GM23338 (cell line): ENCODE data around the gene HOXA2. TPM values are rescaled to one million over a fixed set of nuclear protein-coding genes. Genes with fewer than 3 reads are reported as not detected.

Source experiments
- ATAC-seq: fragments of 200-7000 bp; cut with Tn5 transposase; 3 replicates; pipeline ENCODE4 v1.9.1; 2020
- DNase-seq: peaks from one replicate; pipeline ENCODE4 v3.0.0-alpha.2; 2015; ENCODE audit warnings: low spot score
- H2AFZ ChIP-seq: fragments of 200-600 bp; sonication (generic); 2 replicates; pipeline ENCODE4 v1.8.0; 2016; ENCODE audit warnings: antibody characterized with exemption, mild to moderate bottlenecking, moderate library complexity
- H3F3A ChIP-seq: fragments of 200-600 bp; sonication (generic); replicated peaks from 2 replicates; pipeline ENCODE4 v1.8.0; 2017; ENCODE audit warnings: antibody characterized with exemption, mixed run types, low read depth
- H3K27ac ChIP-seq: fragments of 200-600 bp; sonication (generic); 2 replicates; pipeline ENCODE4 v1.6.1; 2016; ENCODE audit warnings: low read depth
- H3K27me3 ChIP-seq: fragments of 200-600 bp; sonication (generic); 2 replicates; pipeline ENCODE4 v1.8.0; 2016; ENCODE audit warnings: mild to moderate bottlenecking, mixed run types, moderate library complexity; ENCODE audit not compliant: insufficient read depth
- H3K36me3 ChIP-seq: fragments of 200-600 bp; sonication (generic); 2 replicates; pipeline ENCODE4 v1.8.0; 2016; ENCODE audit warnings: mild to moderate bottlenecking; ENCODE audit not compliant: insufficient read depth
- H3K4me1 ChIP-seq: fragments of 200-600 bp; sonication (generic); 2 replicates; pipeline ENCODE4 v1.8.0; 2016; ENCODE audit warnings: mild to moderate bottlenecking, moderate library complexity; ENCODE audit not compliant: insufficient read depth
- H3K4me2 ChIP-seq: fragments of 200-600 bp; sonication (generic); 2 replicates; pipeline ENCODE4 v1.7.1; 2017; ENCODE audit warnings: mixed run types
- H3K4me3 ChIP-seq: fragments of 200-600 bp; sonication (generic); 2 replicates; pipeline ENCODE4 v1.6.1; 2016; ENCODE audit warnings: mixed run types
- H3K79me2 ChIP-seq: fragments of 200-600 bp; sonication (generic); replicated peaks from 2 replicates; pipeline ENCODE4 v1.8.0; 2017; ENCODE audit warnings: mild to moderate bottlenecking; ENCODE audit not compliant: insufficient read depth
- H3K9me2 ChIP-seq: fragments of 200-600 bp; sonication (generic); 2 replicates; pipeline ENCODE4 v1.8.0; 2017; ENCODE audit not compliant: insufficient read depth
- H4K20me1 ChIP-seq: fragments of 200-600 bp; sonication (generic); replicated peaks from 2 replicates; pipeline ENCODE4 v1.8.0; 2017; ENCODE audit warnings: mild to moderate bottlenecking; ENCODE audit not compliant: insufficient read depth
- H3K27ac Mint-ChIP-seq: 2 replicates; pipeline ENCODE4 v1.8.0; 2020; ENCODE audit warnings: inconsistent platforms, mild to moderate bottlenecking, moderate library complexity, mixed read lengths
- H3K27me3 Mint-ChIP-seq: 3 replicates; pipeline ENCODE4 v1.8.0; 2022; ENCODE audit warnings: low read depth, mild to moderate bottlenecking, moderate library complexity, mixed read lengths, inconsistent platforms; ENCODE audit not compliant: insufficient read depth, poor library complexity
- H3K36me3 Mint-ChIP-seq: 3 replicates; pipeline ENCODE4 v1.8.0; 2021; ENCODE audit warnings: low read depth, mild to moderate bottlenecking, inconsistent platforms, moderate library complexity, mixed read lengths
- H3K4me1 Mint-ChIP-seq: 3 replicates; pipeline ENCODE4 v1.8.0; 2020; ENCODE audit warnings: mild to moderate bottlenecking, inconsistent platforms, mixed read lengths
- H3K4me3 Mint-ChIP-seq: 3 replicates; pipeline ENCODE4 v1.8.0; 2021; ENCODE audit warnings: moderate library complexity, mild to moderate bottlenecking, inconsistent platforms, mixed read lengths
- H3K9me3 Mint-ChIP-seq: 3 replicates; pipeline ENCODE4 v1.8.0; 2020; ENCODE audit warnings: moderate library complexity, mild to moderate bottlenecking, inconsistent platforms, mixed read lengths
- CREB1 ChIP-seq: fragments of 250-450 bp; sonication (Bioruptor Pico); IDR thresholded peaks from 2 replicates; pipeline ENCODE4 v1.5.0; 2020; ENCODE audit warnings: low read depth, mild to moderate bottlenecking, moderate library complexity
- EZH2 ChIP-seq: fragments of 200-600 bp; sonication (generic); IDR thresholded peaks from one replicate; pipeline ENCODE4 v1.8.0; 2017; ENCODE audit warnings: antibody characterized with exemption, mild to moderate bottlenecking, low read depth; ENCODE audit not compliant: unreplicated experiment
- EZH2phosphoT487 ChIP-seq: fragments of 200-600 bp; sonication (generic); IDR thresholded peaks from one replicate; pipeline ENCODE4 v1.8.1; 2018; ENCODE audit warnings: antibody characterized with exemption; ENCODE audit not compliant: unreplicated experiment
- NANOG ChIP-seq: IDR thresholded peaks from 2 replicates; pipeline ENCODE4 v1.6.1; 2016; ENCODE audit warnings: antibody characterized with exemption, borderline replicate concordance
- POLR2AphosphoS5 ChIP-seq: IDR thresholded peaks from 2 replicates; pipeline ENCODE4 v1.6.1; 2016; ENCODE audit warnings: antibody characterized with exemption, low read depth
- STAT1 ChIP-seq: IDR thresholded peaks from one replicate; pipeline ENCODE4 v1.6.1; 2016; ENCODE audit warnings: antibody characterized with exemption; ENCODE audit not compliant: unreplicated experiment
- ZNF114 ChIP-seq: fragments of 250-450 bp; sonication (Bioruptor Pico); IDR thresholded peaks from 2 replicates; pipeline ENCODE4 v1.5.0; 2020; ENCODE audit warnings: mild to moderate bottlenecking, moderate library complexity
- ZNF331 ChIP-seq: fragments of 250-450 bp; sonication (Bioruptor Pico); IDR thresholded peaks from 2 replicates; pipeline ENCODE4 v1.5.0; 2020; ENCODE audit warnings: low read depth, mild to moderate bottlenecking, moderate library complexity
- polyA plus RNA-seq: library from polyadenylated mRNA; unstranded; fragments of >200 nt; fragmentation: Nextera tagmentation; extraction: Ambion mirVana; gene quantifications from 2 replicates; pipeline ENCODE4 v1.2.1, GENCODE V29; 2016
- total RNA-seq: library from RNA; depleted of rRNA; stranded (reverse); fragments of >200 nt; shearing (Covaris generic); gene quantifications from 2 replicates; pipeline ENCODE4 v1.2.3, GENCODE V29; 2014
- TF ChIP-seq, protein P1 (sequence below): IDR thresholded peaks from one replicate; pipeline ENCODE4 v1.6.1; 2018; ENCODE audit warnings: antibody characterized with exemption; ENCODE audit not compliant: unreplicated experiment
- TF ChIP-seq, protein P2 (sequence below): IDR thresholded peaks from 2 replicates; pipeline ENCODE4 v1.6.1; 2016; ENCODE audit warnings: antibody characterized with exemption
- TF ChIP-seq, protein P3 (sequence below), 2 experiments: fragments of 200-600 bp in 1 of 2; sonication (generic) in 1 of 2; conservative IDR thresholded peaks; 2 replicates each; pipeline versions ENCODE4 v1.5.1 to v1.6.1; 2016 to 2017; ENCODE audit warnings: antibody characterized with exemption in 2 of 2, low read depth in 2 of 2, mild to moderate bottlenecking in 2 of 2, moderate library complexity in 1 of 2

HOXA2 gene
- total and polyA plus RNA-seq, 2 experiments from 2014 or later = not detected

DNA sequence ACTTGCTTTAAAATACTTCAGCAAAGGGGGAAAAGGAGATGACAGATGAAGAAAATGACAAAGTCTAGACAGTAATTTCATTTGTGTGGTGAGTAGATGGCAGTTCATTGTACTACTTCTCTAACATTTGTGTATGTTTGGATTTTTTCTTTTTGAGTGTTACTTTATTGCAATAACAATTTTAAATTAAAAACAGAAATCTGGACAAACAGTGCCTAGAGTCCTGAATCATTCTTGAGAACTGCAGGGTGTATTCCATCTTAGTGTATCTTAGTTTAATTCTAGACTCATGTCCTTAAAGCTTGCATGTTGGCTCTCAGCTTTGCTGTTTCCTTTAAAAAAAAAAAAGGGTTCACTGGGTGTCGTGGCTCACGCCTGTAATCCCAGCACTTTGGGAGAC lies 37.8 kb downstream of the HOXA2 start:
- H3K4me2 ChIP-seq = no peak overlapping the region
- no peak overlapping the region for H2AFZ ChIP-seq
- no peaks in the 10 kb centered on the region for H3K9me2 ChIP-seq
- no peak overlapping the region for H3K4me3 Mint-ChIP-seq
- DNase-seq = no peak
- no peaks in the 10 kb centered on the region for H3K36me3 ChIP-seq
- TF ChIP-seq ZNF114 (CRISPR knock-in tag) = no peak
- TF ChIP-seq, protein P1, sequence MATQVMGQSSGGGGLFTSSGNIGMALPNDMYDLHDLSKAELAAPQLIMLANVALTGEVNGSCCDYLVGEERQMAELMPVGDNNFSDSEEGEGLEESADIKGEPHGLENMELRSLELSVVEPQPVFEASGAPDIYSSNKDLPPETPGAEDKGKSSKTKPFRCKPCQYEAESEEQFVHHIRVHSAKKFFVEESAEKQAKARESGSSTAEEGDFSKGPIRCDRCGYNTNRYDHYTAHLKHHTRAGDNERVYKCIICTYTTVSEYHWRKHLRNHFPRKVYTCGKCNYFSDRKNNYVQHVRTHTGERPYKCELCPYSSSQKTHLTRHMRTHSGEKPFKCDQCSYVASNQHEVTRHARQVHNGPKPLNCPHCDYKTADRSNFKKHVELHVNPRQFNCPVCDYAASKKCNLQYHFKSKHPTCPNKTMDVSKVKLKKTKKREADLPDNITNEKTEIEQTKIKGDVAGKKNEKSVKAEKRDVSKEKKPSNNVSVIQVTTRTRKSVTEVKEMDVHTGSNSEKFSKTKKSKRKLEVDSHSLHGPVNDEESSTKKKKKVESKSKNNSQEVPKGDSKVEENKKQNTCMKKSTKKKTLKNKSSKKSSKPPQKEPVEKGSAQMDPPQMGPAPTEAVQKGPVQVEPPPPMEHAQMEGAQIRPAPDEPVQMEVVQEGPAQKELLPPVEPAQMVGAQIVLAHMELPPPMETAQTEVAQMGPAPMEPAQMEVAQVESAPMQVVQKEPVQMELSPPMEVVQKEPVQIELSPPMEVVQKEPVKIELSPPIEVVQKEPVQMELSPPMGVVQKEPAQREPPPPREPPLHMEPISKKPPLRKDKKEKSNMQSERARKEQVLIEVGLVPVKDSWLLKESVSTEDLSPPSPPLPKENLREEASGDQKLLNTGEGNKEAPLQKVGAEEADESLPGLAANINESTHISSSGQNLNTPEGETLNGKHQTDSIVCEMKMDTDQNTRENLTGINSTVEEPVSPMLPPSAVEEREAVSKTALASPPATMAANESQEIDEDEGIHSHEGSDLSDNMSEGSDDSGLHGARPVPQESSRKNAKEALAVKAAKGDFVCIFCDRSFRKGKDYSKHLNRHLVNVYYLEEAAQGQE = no peak
- TF ChIP-seq, protein P2, sequence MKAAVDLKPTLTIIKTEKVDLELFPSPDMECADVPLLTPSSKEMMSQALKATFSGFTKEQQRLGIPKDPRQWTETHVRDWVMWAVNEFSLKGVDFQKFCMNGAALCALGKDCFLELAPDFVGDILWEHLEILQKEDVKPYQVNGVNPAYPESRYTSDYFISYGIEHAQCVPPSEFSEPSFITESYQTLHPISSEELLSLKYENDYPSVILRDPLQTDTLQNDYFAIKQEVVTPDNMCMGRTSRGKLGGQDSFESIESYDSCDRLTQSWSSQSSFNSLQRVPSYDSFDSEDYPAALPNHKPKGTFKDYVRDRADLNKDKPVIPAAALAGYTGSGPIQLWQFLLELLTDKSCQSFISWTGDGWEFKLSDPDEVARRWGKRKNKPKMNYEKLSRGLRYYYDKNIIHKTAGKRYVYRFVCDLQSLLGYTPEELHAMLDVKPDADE = no peak
- no peak for TF ChIP-seq EZH2phosphoT487
- no peak for TF ChIP-seq STAT1
- no peak for TF ChIP-seq POLR2AphosphoS5
- H3K36me3 Mint-ChIP-seq = no peaks in the 10 kb centered on the region
- no peaks in the 10 kb centered on the region for H3K79me2 ChIP-seq
- H3F3A ChIP-seq = no peaks in the 10 kb centered on the region
- no peak overlapping the region for H3K27ac Mint-ChIP-seq
- H3K4me1 Mint-ChIP-seq = no peaks in the 10 kb centered on the region
- no peak overlapping the region for H3K27ac ChIP-seq
- H3K4me1 ChIP-seq = no peaks in the 10 kb centered on the region
- no peak for ATAC-seq
- no peaks in the 10 kb centered on the region for H4K20me1 ChIP-seq
- no peaks in the 10 kb centered on the region for H3K9me3 Mint-ChIP-seq
- peaks cover 5% of the 10 kb centered on the region for H3K27me3 Mint-ChIP-seq
- H3K4me3 ChIP-seq = no peak overlapping the region
- H3K27me3 ChIP-seq = no peaks in the 10 kb centered on the region

DNA sequence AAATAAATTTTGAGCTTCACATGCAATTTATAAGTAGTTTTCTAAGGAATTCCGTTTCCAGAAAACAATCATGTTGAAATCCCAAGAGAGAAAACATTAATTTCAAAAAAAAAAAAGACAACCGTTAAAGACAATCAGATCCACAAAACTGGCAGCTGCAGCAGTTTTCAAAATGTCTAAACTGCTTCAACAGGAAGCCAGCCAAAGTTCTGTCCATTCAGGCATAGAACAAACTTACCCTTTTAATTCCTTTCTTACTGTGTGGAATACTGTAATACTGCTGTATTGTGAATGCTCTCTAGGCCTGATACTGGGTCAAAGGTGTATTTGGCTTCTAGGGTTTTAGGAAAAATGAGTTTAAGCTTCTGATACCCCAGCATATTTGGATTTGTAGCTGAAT lies 38.3 kb downstream of the HOXA2 start:
- Mint-ChIP-seq H3K36me3 (no peaks in the 10 kb centered on the region), H3K27ac (no peak overlapping the region), H3K4me1 (no peaks in the 10 kb centered on the region), H3K9me3 (no peaks in the 10 kb centered on the region), H3K4me3 (no peak overlapping the region), H3K27me3 (peaks cover 5% of the 10 kb centered on the region)
- Histone ChIP-seq H3K79me2 (no peaks in the 10 kb centered on the region), H3K4me3 (no peak overlapping the region), H3K4me1 (no peaks in the 10 kb centered on the region), H3K36me3 (no peaks in the 10 kb centered on the region), H3K27ac (no peak overlapping the region), H2AFZ (no peak overlapping the region), H3K4me2 (no peak overlapping the region), H3K27me3 (no peaks in the 10 kb centered on the region), H3F3A (no peaks in the 10 kb centered on the region), H4K20me1 (no peaks in the 10 kb centered on the region), H3K9me2 (no peaks in the 10 kb centered on the region)
- DNase-seq (no peak), ATAC-seq (no peak)
- TF ChIP-seq NANOG = no peak
- TF ChIP-seq, protein P3, sequence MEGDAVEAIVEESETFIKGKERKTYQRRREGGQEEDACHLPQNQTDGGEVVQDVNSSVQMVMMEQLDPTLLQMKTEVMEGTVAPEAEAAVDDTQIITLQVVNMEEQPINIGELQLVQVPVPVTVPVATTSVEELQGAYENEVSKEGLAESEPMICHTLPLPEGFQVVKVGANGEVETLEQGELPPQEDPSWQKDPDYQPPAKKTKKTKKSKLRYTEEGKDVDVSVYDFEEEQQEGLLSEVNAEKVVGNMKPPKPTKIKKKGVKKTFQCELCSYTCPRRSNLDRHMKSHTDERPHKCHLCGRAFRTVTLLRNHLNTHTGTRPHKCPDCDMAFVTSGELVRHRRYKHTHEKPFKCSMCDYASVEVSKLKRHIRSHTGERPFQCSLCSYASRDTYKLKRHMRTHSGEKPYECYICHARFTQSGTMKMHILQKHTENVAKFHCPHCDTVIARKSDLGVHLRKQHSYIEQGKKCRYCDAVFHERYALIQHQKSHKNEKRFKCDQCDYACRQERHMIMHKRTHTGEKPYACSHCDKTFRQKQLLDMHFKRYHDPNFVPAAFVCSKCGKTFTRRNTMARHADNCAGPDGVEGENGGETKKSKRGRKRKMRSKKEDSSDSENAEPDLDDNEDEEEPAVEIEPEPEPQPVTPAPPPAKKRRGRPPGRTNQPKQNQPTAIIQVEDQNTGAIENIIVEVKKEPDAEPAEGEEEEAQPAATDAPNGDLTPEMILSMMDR (conservative IDR thresholded peaks at IDR 0.05; ENCODE audit: low read depth in 2 of 2) = no peak
- no peak for TF ChIP-seq ZNF114 (CRISPR knock-in tag)
- no peak for TF ChIP-seq EZH2
- TF ChIP-seq CREB1 (CRISPR knock-in tag) = no peak
- no peak for TF ChIP-seq ZNF331 (CRISPR knock-in tag)
- TF ChIP-seq EZH2phosphoT487 = no peak
- TF ChIP-seq, protein P1 = no peak
